HT1080 (cell line): ENCODE measurements around the gene COPA. TPM values are rescaled to one million over a fixed set of nuclear protein-coding genes. Genes with fewer than 3 reads are reported as not detected.

Experiments
- DNase-seq: peaks from one replicate; pipeline ENCODE4 v3.0.0-alpha.2; 2015; ENCODE audit warnings: low read depth
- total RNA-seq: library from RNA; depleted of rRNA; stranded (reverse); fragments of >200 nt; shearing (Covaris generic); gene quantifications from 2 replicates; pipeline ENCODE4 v1.2.3, GENCODE V29; 2014

COPA gene
- total RNA-seq, 1 experiment from 2014 or later, result 133 TPM

DNA sequence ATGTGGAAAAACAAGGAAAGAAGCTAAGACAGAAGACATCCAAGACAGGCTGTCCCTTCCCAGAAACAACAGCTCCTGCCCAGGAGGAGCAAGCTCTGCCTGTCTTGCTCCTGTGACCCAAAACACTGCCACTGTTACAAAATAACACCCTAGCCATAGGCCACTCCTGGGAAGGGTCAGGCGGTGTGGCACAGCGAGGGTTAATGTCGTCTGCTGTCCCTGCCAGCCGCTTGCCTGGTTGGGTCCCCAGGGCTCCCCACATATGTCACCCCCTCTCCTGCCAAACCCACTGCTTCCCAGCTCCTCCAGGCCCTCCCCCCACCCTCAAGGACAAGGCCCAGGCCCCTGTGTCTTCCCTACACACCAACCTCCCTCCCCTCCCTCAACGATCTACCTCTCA, 20.0 kb upstream of the COPA start:
- no peak for DNase-seq

DNA sequence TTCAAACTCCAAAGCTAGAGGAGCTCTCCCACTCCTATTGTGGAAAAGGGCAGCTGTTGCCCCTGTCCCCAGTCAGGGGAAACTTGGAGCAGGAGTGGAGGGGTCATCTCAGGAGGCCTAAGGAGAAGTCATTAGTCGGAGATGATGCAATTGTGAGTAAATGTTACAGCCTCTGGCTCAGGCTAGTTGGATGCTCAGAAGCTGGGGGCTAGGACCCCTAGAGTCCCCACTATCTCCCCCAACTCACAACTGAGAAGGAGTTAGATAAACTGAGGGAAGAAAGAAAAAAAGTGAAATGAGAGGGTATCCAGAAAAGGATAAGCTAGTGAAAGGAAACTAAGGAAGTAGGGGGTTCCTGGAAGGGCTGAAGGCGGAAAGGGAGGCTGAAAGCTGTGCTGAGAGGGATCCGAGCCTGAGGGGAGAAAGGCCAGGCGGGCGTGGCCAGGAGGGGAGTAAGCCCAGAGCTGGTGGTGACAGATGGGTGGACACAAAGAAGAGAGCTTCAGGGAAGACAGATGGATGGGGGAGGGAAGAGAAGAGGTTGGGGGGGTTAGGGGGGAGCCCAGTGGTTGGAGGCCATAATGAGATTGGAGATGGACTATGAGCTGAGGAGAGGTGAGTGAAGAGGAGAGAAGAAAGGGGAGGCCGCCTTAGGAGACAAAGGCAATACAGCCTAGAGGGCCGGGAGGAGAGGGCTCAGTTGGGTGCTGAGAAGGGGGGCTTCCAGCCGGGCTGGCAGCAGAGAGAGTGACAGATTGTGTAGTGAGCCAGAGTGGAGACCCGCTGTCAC, 19.3 kb upstream of the COPA start:
- no peak for DNase-seq

DNA sequence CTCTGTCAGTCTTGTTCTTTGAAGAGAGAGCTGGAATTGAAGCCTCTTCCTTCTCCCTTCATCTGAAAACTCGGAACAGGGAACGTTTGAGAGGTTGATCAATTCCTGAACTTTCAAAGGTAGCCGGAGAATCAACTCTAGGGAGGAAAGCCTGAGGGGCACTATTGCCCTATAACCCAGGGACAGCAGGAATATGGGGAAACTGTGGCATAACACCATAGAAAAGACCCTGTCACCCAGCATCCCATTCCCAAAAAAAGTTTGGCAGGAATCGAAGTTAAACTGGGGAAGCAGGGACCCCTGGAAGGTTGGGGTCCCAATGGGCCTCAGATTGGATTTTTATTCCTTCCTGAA, 18.7 kb upstream of the COPA start:
- DNase-seq, result no peak

DNA sequence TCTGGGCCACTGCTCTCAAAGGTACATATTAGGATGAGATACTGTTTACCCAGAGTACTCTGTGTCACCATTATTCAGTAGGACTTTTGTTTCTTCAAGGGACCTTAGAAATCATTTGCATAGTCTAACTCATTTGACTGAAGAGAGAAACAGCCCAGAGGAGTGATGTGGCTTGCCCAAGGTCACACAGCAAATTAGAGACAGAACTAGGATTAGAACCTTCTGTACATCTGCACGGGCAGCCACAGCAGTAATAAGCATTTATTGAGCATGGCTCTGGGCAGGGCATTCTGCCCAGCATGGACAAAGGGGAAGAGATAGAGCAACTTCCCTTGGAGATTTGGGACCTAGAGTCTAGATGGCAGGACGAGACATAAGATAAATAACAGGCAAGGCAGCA, 18.1 kb upstream of the COPA start:
- no peak for DNase-seq

DNA sequence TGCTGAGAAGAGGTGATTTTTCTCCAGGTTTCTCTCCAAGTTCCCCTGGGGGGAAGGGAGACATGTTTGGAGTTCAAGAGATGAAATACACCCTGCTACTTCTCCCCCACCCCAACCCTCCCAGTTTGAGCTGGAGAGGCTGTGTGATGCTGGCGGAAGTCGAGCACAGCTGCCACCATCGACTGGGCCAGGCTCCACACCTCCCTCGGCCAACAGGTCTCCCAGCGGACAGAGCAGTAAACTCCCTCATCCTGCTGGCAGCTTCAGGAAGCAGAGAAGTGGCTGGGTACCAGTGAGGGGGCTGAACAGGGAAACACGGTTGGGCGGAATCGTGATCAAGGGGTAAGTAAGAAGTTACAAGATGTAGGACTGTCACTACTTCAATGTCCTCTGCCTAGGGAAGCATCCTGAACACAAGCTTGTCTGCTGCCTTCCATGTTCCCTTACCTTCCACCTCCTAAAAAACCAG, 17.2 kb upstream of the COPA start:
- no peak for DNase-seq

DNA sequence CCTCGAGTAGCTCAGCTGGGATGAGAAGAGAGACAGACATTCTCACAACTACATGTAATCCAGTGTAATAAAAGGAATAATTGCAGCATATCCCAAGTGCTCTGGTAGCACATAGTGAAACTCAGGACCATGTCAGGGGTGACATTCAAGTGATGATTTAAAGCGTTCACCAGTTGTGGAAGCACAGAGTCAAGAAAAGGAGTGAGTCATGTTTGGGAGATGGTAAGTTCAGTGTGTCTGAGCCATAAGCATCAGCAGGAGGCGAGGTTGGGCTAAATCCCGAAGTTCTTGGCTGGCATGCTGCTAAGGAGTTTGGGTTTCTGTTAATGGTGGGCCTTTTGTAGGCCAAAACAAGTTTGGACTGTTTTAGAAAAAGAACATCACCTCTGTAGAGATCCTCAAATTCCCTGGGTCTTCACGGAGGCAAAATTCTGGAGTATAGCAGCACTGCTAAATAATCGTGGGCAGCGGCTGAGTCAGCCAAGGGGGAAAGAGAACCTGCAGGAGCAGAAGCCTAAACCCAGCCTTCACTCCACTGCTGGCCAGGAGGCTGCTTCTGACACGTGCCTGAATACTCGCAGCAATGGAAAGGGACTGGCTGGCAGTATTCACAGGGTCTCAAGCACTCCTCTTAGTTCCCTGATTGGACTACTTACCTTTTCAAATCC, 16.6 kb upstream of the COPA start:
- no peak for DNase-seq

DNA sequence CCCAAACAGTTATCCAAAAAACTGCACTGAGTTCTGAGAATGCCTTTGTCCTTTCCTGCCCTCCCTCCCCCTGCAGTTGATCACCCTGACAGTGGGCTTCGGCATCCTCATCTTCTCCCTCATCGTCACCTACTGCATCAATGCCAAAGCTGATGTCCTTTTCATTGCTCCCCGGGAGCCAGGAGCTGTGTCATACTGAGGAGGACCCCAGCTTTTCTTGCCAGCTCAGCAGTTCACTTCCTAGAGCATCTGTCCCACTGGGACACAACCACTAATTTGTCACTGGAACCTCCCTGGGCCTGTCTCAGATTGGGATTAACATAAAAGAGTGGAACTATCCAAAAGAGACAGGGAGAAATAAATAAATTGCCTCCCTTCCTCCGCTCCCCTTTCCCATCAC, 15.0 kb upstream of the COPA start:
- no peak for DNase-seq

DNA sequence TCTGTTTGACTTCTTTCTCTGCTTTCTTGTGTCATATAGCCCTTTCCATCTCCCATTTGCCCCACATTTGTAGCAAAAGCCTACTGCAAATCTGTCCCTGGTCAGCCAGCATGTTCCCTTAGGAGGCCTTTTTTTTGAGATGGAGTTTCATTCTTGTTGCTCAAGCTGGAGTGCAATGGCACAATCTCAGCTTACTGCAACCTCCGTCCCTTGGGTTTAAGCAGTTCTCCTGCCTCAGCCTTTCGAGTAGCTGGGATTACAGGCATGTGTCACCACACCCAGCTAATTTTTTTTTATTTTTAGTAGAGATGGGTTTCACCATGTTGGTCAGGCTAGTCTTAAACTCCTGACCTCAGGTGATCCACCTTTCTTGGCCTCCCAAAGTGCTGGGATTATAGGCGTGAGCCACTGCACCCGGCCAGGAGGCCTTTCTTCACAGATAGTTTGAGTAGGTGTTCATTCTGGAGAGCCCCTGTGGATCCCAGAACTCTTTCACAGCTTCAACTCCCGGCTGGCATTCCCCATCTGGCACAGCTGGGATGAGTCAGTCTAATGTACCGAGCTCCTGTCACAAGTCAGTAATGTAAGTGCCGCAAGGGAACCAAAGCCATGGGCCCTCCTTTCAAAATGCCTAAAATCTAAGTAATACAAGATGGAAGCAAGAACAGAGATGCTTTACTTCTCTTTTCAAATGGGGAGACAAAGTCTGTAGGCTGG, 14.4 kb upstream of the COPA start:
- no peak for DNase-seq

DNA sequence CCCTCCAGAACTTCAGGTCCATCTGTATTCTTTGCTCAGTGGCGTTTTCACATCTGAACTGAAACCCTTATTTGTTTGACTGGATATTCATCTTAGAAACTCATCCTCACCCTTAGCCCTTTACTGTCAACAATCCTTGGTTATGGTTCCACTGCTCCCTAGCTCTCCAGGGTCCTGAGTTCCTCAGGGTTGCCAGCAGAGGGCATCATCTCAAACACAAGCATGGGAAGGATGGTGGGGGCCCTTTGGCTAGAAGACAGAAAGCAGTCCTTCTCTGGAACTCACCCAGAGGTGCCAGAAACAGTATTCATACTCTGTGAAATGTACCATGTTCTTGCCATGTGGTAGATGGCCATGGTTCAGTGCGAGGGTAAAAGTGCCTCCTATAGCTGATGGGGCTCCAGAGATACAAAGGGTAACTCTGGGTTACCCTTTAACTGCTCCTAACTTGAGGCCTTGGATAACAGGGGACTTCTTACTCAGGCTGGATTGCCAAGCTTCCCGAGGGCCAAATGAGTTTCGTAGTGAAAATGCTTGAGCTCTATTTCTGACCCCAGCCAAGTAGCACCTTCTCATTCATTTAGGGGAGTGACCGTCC, 11.4 kb upstream of the COPA start:
- peak; percentile 30 for DNase-seq

DNA sequence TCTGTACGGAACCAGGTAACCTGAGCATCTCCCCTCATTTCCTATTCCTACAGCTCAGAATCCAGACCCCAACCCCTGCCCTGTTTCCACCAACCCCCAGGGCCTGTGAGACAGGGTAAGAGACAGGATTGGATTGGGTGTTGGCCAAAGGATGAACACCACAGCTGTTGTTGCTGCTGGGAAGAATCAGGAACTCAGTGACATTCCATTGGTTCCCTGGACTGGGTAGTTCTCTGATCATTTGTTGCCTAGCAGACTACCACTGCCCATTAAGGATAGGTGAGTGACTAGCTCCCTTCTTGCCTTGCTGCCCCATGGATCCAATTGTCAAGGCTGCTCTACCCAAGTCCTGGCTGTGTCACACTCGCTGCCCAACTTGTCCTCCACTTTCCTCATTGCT, 10.2 kb upstream of the COPA start:
- no peak for DNase-seq

DNA sequence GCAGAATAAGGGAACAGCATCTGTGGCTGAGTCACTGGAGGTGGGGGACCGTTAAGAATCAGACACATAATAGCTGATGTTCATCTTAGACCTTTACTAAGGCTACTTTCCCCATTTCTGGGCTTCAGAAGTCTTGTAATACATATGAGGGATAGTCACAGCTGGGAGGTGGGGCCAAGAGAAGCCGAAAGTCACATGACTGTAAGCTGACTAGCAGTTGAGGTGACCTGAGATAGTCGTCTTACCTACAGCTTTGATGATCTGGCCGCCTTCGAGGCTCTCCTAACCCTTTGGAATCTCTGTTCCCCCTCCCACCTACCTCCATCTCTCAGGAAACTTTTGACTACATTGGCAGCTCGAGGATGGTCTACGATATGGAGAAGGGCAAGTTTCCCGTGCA, 9.5 kb upstream of the COPA start:
- DNase-seq, result no peak

DNA sequence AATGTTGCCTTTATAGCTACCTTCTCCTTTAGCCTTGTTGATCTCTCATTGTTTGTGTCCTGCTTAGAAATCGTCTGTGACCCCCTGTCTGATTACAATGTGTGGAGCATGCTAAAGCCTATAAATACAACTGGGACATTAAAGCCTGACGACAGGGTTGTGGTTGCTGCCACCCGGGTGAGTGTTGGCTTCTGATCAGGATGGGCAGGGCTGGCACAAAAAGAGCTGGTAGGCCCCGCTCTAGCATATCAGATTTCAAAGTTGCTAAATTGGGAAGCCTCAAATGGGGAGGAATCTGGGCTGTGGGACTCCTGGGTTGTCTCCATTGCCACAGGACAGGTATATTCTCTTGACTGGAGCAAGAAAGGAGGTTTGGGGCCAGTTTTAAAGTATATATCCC, 8.6 kb upstream of the COPA start:
- no peak for DNase-seq

DNA sequence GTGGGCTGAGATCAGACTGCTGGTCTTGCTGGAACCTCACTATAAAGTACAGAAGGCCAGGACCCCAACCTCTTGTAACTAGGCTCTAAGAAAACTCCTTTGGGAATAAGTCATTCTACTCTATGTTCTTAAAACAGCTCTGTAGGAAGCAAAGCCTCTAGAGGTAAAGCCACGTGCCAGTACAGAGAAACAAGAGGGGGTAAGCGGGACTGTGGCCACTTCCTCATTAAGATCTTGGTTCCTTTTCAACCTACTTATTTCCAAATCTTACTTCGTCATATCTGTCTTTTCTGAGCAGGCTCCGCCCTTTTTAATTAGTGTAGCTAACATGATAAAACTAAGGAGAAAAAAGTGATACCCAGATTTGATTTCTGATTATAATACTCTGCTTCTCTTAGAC, 3.9 kb upstream of the COPA start:
- DNase-seq, result no peak

DNA sequence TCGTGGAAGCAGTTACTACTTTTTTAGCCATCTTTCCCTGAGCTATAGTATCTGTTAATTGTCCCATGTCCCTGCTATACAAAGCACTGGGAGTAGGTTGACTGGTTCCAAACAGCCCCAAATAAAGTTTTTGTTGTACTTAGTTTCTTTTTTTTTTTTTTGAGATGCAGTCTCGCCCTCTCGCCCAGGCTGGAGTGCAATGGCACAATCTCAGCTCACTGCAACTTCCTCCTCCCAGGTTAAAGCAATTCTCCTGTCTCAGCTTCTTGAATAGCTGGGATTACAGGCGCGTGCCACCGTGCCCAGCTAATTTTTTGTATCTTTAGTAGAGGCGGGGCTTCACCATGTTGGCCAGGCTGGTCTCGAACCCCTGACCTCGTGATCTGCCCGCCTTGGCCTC, 3.4 kb upstream of the COPA start:
- DNase-seq, result no peak

DNA sequence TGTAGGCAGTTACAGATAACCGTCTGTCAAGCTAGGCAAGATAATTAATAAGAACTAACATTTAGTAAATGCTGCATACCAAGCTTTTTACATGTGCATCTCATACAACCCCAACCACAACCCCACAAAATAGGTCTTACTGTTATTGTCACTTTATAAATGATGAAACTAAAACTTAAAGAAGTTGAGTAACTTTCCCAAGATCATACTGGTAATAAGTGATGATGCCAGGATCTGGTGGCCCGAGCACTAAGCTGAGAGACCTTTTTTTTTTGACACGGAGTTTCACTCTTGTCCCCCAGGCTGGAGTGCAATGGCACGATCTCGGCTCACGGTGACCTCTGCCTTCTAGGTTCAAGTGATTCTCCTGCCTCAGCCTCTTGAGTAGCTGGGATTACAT, 1.9 kb upstream of the COPA start:
- no peak for DNase-seq

DNA sequence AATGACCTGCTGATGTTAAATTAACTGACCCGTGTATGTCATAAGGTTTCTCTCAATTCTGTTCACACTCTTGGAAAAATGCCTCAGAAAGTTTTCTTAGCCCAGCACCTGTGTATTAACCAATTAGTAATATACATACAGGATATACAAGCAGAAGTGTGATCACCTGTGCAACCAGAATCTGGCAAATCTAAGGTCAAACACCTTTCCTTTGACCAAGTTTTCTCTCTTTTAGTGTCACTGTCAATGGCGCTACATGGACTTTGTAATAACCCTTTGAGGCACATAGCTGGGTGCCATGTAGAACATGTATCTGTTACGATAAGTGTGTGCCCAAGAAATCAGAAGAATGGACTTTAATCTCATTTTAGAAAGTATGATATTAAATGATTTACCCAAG, 1.2 kb upstream of the COPA start:
- no peak for DNase-seq

DNA sequence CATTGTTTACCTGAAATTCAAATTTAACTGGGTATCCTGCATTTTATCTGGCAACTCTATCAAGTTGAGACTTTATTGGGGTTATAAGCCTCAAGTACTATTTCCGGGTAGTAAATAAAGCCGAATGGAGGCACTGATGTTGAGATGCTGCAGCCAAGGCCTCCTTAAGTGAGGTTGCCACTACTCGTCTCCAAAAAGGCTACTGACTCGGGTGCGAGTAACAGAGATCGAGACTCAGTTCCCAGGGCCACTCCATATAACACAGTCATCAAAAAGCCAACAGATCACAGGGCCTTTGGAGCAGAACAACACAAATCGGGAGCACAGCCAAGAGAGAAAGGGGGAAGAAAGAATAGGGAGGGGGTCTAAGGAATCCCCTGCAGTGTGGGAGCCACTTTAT, 524 bp downstream of the COPA start:
- no peak for DNase-seq

DNA sequence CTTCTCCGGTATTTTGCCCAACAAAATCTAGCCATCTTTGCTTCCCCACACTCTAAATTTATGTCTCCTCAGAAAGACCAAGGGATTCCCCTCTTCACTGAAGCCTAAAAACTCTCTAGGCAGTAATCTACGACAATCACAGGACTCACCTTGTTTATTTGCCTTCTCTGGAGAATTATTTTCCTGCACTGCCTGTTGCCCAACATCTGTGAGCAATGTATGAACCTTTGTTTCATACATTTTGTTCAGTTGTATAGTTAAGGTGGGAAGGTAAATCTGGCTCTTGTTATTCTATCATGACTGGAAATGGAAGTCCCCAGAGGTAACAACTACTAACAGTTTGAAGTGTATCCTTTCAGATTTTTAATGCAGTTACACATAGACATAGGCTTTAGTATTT, 2.2 kb downstream of the COPA start:
- no peak for DNase-seq

DNA sequence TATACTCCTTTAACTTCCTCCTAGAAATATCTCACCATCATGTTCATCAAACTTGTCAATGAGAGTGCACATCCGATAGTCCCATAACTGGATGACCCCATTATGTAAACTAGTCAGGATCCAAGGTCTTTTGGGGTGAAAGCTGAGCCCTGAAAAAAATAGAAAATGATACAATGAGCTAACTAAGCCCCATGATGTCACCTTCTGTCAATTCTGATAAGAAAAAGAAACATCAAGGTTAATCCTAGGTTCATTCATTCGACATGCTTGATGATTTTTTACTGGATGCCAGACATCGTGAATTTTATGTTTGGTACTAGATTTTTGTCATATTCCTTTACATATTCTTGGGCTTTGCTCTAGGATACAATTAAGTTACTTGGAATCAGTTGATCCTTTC, 2.9 kb downstream of the COPA start:
- DNase-seq, result no peak

DNA sequence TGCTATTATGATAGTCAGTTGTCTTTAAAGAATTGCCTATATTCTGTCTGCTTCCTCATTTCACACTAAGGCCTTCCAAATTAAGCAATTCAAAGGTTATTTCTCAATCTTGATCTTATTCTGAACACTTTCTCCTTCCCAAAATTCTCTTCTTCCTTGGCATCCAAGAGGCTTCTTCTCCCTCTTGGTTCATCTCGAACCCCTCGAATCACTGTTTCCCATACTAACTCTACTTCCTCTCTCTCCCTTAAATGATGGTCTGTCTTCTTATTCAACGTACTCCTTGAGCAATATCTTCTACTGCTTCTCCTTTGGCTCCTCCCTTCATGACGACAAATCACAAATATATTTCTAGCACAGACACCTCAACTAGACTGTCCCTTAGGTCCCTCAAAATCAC, 4.5 kb downstream of the COPA start:
- no peak for DNase-seq

DNA sequence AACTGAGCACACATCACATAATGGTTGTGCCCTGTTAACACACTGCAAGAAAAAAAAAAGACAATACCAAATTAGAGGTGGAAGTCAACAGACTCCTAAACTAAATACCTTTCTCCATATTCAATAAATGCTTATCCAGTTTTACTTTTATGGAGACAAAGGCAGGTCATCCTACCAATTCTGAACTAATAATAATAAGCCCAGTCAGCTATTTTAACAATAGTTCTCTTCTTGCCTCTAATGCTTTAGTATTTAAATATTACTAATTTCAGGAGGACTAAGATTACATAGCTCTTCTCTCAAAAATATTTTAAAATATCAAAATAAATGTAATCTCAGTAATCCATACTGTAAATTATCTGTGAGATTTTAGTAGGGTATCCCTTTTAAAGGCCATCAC, 10.5 kb downstream of the COPA start:
- DNase-seq, result no peak

DNA sequence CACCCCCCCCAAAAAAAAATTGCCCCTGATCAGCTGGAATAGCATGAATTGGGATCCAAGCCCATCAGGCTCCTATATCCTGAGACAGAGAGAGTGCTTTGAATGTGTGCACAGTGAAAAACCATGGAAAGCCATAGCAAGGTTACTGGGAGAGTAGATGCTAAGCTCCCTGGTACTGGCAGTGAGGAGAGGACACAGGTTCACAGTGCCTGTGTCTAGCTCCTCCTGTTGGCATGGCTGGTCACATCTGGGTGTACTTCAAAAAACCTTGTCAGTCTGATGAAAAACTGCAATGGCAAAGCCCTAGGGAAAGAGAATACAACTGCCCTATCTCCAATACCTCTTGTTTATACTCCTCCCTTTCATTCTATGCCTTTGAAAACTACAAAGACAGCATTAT, 12.9 kb downstream of the COPA start:
- no peak for DNase-seq
